Measurements from ENCODE around the gene CETN3. TPM values are rescaled to one million over a fixed set of nuclear protein-coding genes. Genes with fewer than 3 reads are reported as not detected.

Gene CETN3
- total RNA-seq, 2 experiments from 2014 or later = 46.1 to 49.2 TPM

DNA sequence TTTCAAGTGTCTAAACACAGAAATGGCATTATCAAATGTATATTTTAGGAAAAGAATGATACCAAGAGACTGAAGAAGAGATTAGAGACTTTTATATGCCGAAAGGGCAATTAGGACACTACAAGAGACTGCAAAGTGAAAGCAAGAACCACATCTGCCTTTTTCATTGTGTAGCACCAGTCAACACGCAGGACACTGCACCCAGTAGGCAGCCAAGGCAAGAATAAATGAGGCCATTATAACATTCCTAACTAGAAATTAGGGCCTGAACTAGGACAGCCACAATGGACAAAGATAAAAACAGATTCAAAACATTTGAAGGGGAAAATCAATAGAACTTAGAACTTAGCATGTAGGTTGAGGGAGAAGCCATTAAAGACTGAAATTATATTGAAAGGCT, 10.8 kb downstream of the CETN3 start:
- TF ChIP-seq, protein P1, sequence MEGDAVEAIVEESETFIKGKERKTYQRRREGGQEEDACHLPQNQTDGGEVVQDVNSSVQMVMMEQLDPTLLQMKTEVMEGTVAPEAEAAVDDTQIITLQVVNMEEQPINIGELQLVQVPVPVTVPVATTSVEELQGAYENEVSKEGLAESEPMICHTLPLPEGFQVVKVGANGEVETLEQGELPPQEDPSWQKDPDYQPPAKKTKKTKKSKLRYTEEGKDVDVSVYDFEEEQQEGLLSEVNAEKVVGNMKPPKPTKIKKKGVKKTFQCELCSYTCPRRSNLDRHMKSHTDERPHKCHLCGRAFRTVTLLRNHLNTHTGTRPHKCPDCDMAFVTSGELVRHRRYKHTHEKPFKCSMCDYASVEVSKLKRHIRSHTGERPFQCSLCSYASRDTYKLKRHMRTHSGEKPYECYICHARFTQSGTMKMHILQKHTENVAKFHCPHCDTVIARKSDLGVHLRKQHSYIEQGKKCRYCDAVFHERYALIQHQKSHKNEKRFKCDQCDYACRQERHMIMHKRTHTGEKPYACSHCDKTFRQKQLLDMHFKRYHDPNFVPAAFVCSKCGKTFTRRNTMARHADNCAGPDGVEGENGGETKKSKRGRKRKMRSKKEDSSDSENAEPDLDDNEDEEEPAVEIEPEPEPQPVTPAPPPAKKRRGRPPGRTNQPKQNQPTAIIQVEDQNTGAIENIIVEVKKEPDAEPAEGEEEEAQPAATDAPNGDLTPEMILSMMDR (IDR thresholded peaks at IDR 0.05) = no peak
- POLR2A ChIA-PET = no interaction called here
- CTCF ChIA-PET = interaction anchor here (1.1 kb wide), 1 partner anchor 385 kb away, joined by 3 read pairs; no protein-coding TSS in a partner anchor
- ATAC-seq = no peak
- Mint-ChIP-seq H3K27me3 (no peaks in the 10 kb centered on the region), H3K9me3 (no peaks in the 10 kb centered on the region), H3K4me3 (no peak overlapping the region), H3K4me1 (ENCODE audit: low read depth) (peaks cover 5% of the 10 kb centered on the region), H3K36me3 (ENCODE audit: low read depth) (peaks cover 24% of the 10 kb centered on the region), H3K27ac (no peak overlapping the region)
- intact Hi-C loops (cut with micrococcal nuclease) = no loop called here
- DNase-seq = no peak

- DNase-seq (no peak), ATAC-seq (no peak)
- Mint-ChIP-seq H3K27me3 (no peaks in the 10 kb centered on the region), H3K9me3 (no peaks in the 10 kb centered on the region), H3K36me3 (ENCODE audit: low read depth) (peaks cover 26% of the 10 kb centered on the region), H3K4me1 (ENCODE audit: low read depth) (peaks cover 13% of the 10 kb centered on the region), H3K27ac (no peak overlapping the region), H3K4me3 (no peak overlapping the region)
- ChIA-PET POLR2A (no interaction called here), CTCF (interaction anchor here (0.7 kb wide), 1 partner anchor 1704 kb away, joined by 3 read pairs; no protein-coding TSS in a partner anchor)
- intact Hi-C loops (cut with micrococcal nuclease) = no loop called here
- TF ChIP-seq, protein P1 (IDR thresholded peaks at IDR 0.05) = no peak
Measured at GRCh38 chr5:90395005-90395404, 14.6 kb downstream of the CETN3 start.

DNA sequence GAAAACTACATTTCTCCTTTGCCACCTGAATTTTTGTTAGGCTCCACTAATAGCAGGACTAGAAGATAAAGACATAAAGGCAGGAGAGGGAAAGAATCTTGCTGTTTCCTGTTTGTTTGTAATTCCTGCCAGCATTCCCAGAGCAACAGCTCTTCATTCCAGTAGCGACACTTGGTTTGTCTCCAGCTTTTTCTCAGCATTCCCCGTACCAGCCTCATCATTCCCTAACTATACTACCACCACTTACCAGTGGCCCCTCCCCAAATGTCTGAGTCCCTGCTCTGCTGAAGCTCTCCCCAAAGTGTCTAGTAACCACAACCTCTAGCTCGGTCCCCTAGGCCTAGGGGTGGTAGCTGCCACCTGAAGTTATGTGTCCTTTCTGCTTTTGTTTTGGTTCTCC, 18.6 kb downstream of the CETN3 start:
- Mint-ChIP-seq H3K27me3 (no peaks in the 10 kb centered on the region), H3K9me3 (no peaks in the 10 kb centered on the region), H3K4me3 (no peak overlapping the region), H3K36me3 (ENCODE audit: low read depth) (peaks cover 12% of the 10 kb centered on the region), H3K4me1 (ENCODE audit: low read depth) (peaks cover 14% of the 10 kb centered on the region), H3K27ac (no peak overlapping the region)
- intact Hi-C loops (cut with micrococcal nuclease) = no loop called here
- ATAC-seq = no peak
- CTCF ChIA-PET = no interaction called here
- POLR2A ChIA-PET = no interaction called here
- TF ChIP-seq, protein P1 (IDR thresholded peaks at IDR 0.05) = no peak
- no peak for DNase-seq

GRCh38 chr5:90390326-90390725, 19.2 kb downstream of the CETN3 start:
- TF ChIP-seq, protein P1 (IDR thresholded peaks at IDR 0.05) = no peak
- H3K9me3 Mint-ChIP-seq = no peaks in the 10 kb centered on the region
- peaks cover 14% of the 10 kb centered on the region for H3K4me1 Mint-ChIP-seq (ENCODE audit: low read depth)
- ATAC-seq (peak; percentile 53), DNase-seq (no peak)
- POLR2A ChIA-PET = no interaction called here
- no peak overlapping the region for H3K27ac Mint-ChIP-seq
- peaks cover 12% of the 10 kb centered on the region for H3K36me3 Mint-ChIP-seq (ENCODE audit: low read depth)
- no peaks in the 10 kb centered on the region for H3K27me3 Mint-ChIP-seq
- intact Hi-C loops (cut with micrococcal nuclease) = no loop called here
- CTCF ChIA-PET = interaction anchor here (0.9 kb wide), 1 partner anchor 139 kb away, joined by 3 read pairs; the partner anchor contains the start of gene LYSMD3
- no peak overlapping the region for H3K4me3 Mint-ChIP-seq

DNA sequence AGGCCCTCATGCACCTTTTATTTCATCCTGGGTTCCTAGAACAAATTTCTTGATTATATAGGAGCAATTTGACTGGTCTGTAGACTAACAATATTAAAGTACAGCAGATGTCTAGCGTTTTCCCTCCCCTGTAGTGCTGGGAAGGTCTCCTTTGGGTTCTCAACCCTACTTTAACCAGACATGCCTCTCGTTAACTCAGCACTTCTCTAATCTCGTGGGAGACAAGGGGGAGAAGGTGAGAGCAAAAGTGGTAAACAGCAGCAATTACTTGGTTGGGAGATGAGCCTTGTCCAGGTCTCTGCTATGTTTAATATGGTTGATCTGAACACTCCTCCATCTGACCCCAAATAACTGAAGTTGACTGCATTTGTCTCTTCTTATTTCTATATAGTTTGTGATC, 22.0 kb downstream of the CETN3 start:
- TF ChIP-seq, protein P1 (IDR thresholded peaks at IDR 0.05) = no peak
- peaks cover 14% of the 10 kb centered on the region for H3K4me1 Mint-ChIP-seq (ENCODE audit: low read depth)
- DNase-seq (no peak), ATAC-seq (no peak)
- POLR2A ChIA-PET = interaction anchor here (0.9 kb wide), 1 partner anchor 23 kb away, joined by 3 read pairs; no protein-coding TSS in a partner anchor
- intact Hi-C loops (cut with micrococcal nuclease) = no loop called here
- no peak overlapping the region for H3K27ac Mint-ChIP-seq
- H3K36me3 Mint-ChIP-seq (ENCODE audit: low read depth) = peaks cover 3% of the 10 kb centered on the region
- no peak overlapping the region for H3K4me3 Mint-ChIP-seq
- CTCF ChIA-PET = interaction anchor here (1.1 to 1.2 kb wide), 2 partner anchors 14 to 59 kb away, joined by 3 read pairs; no protein-coding TSS in a partner anchor
- H3K27me3 Mint-ChIP-seq = peaks cover 3% of the 10 kb centered on the region
- no peaks in the 10 kb centered on the region for H3K9me3 Mint-ChIP-seq

All from activated CD8-positive, alpha-beta T cell treated with anti-CD3 and anti-CD28 coated beads for 36 hours (primary cell).